Thoracic aorta (tissue), 2 donors: ENCODE data around the gene TRIM2. TPM values are rescaled to one million over a fixed set of nuclear protein-coding genes. Genes with fewer than 3 reads are reported as not detected.

Source experiments
- ATAC-seq: fragments of 150-250 bp; one replicate; pipeline ENCODE4 v1.8.0; 2017; ENCODE audit warnings: low read depth; ENCODE audit not compliant: insufficient number of reproducible peaks, low FRiP score
- DNase-seq: peaks from one replicate; pipeline ENCODE4 v3.0.0-alpha.2; 2020; ENCODE audit warnings: low spot score
- H3K27ac ChIP-seq, 2 donors: fragments of 200-600 bp; sonication (generic); 1 replicate in 1 of 2; 2 replicates in 1 of 2; pipeline ENCODE4 v1.5.1; 2016; ENCODE audit warnings: mild to moderate bottlenecking in 2 of 2, moderate library complexity in 2 of 2
- H3K27me3 ChIP-seq: fragments of 200-600 bp; sonication (generic); replicated peaks from 2 replicates; pipeline ENCODE4 v1.6.0; 2016; ENCODE audit warnings: mild to moderate bottlenecking; ENCODE audit not compliant: insufficient read depth
- H3K36me3 ChIP-seq: fragments of 200-600 bp; sonication (generic); one replicate; pipeline ENCODE4 v1.5.1; 2016
- H3K4me1 ChIP-seq, 2 donors: fragments of 200-600 bp; sonication (generic); 1 replicate in 1 of 2; 2 replicates in 1 of 2; pipeline versions ENCODE4 v1.5.1 to v1.6.0; 2016; ENCODE audit warnings: low read depth in 2 of 2, mild to moderate bottlenecking in 1 of 2; ENCODE audit not compliant: control insufficient read depth in 1 of 2
- H3K4me3 ChIP-seq: fragments of 200-600 bp; sonication (generic); 2 replicates; pipeline ENCODE4 v1.5.1; 2016; ENCODE audit warnings: mild to moderate bottlenecking
- H3K9me3 ChIP-seq: fragments of 200-600 bp; sonication (generic); 2 replicates; pipeline ENCODE4 v1.5.1; 2016
- CTCF ChIP-seq: fragments of 200-600 bp; sonication (generic); IDR thresholded peaks from one replicate; pipeline ENCODE4 v1.5.1; 2019; ENCODE audit warnings: antibody characterized with exemption
- total RNA-seq, 2 donors: library from RNA; depleted of rRNA; stranded (reverse); fragments of >200 nt; gene quantifications; one replicate each; pipeline versions ENCODE4 v1.1.0 to v1.2.3, GENCODE V29; 2016

The TRIM2 gene
- total RNA-seq, 2 donors from 2014 or later, result 31.7 to 41.3 TPM

- H3K27ac ChIP-seq, result no peak overlapping the region
- no peaks in the 10 kb centered on the region for H3K4me1 ChIP-seq
- no peaks in the 10 kb centered on the region for H3K9me3 ChIP-seq
- TF ChIP-seq CTCF, result no peak
- H3K36me3 ChIP-seq, result no peaks in the 10 kb centered on the region
- no peak for ATAC-seq
- H3K4me3 ChIP-seq, result no peak overlapping the region
- no peak for DNase-seq
- H3K27me3 ChIP-seq, result no peaks in the 10 kb centered on the region
Measured at GRCh38 chr4:153169776-153170175, 34.5 kb upstream of the TRIM2 start.

GRCh38 chr4:153170407-153170806, 33.8 kb upstream of the TRIM2 start:
- Histone ChIP-seq H3K4me3 (no peak overlapping the region), H3K27ac (no peak overlapping the region), H3K36me3 (no peaks in the 10 kb centered on the region), H3K4me1 (no peaks in the 10 kb centered on the region), H3K27me3 (no peaks in the 10 kb centered on the region), H3K9me3 (no peaks in the 10 kb centered on the region)
- DNase-seq, result no peak
- TF ChIP-seq CTCF, result no peak
- ATAC-seq, result no peak

- H3K4me1 ChIP-seq, result no peaks in the 10 kb centered on the region
- no peaks in the 10 kb centered on the region for H3K36me3 ChIP-seq
- no peaks in the 10 kb centered on the region for H3K9me3 ChIP-seq
- no peak overlapping the region for H3K4me3 ChIP-seq
- no peak for TF ChIP-seq CTCF
- DNase-seq, result no peak
- no peak overlapping the region for H3K27ac ChIP-seq
- ATAC-seq, result no peak
- H3K27me3 ChIP-seq, result no peaks in the 10 kb centered on the region
Measured at GRCh38 chr4:153174821-153175567, 29.2 kb upstream of the TRIM2 start.

GRCh38 chr4:153176938-153177337, 27.3 kb upstream of the TRIM2 start:
- TF ChIP-seq CTCF, result no peak

GRCh38 chr4:153177841-153178240, 26.4 kb upstream of the TRIM2 start:
- Histone ChIP-seq H3K4me1 (no peaks in the 10 kb centered on the region), H3K9me3 (no peaks in the 10 kb centered on the region), H3K27me3 (no peaks in the 10 kb centered on the region), H3K4me3 (no peak overlapping the region), H3K27ac (no peak overlapping the region), H3K36me3 (no peaks in the 10 kb centered on the region)
- no peak for TF ChIP-seq CTCF
- no peak for ATAC-seq
- no peak for DNase-seq

More at GRCh38 chr4:153176938-153177337, 27.3 kb upstream of the TRIM2 start:
- no peak for ATAC-seq
- no peaks in the 10 kb centered on the region for H3K4me1 ChIP-seq
- no peaks in the 10 kb centered on the region for H3K27me3 ChIP-seq
- DNase-seq, result no peak
- H3K9me3 ChIP-seq, result no peaks in the 10 kb centered on the region
- no peaks in the 10 kb centered on the region for H3K36me3 ChIP-seq
- no peak overlapping the region for H3K27ac ChIP-seq
- H3K4me3 ChIP-seq, result no peak overlapping the region
